Measurements from ENCODE around the gene GRM7.

GRM7 gene

DNA sequence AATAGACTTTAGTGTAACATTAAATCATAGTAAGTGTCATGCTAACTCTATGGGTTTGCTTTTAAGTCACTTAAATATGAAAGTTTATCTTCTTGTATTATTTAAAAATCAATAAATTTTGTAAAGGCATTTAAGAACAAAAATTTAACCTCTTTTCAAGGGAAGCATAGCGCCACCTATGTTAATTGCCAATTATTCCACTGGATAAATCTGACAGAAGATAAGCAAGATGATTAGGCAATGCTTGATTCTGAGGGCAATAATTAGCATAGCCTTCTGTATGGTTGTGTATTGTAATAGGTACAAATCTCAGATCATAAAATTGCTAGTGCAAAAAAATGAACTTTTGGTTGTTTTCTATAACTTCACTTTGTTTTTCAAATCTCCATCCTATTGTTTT, 560.1 kb downstream of the GRM7 start:
- no peak for DNase-seq

DNA sequence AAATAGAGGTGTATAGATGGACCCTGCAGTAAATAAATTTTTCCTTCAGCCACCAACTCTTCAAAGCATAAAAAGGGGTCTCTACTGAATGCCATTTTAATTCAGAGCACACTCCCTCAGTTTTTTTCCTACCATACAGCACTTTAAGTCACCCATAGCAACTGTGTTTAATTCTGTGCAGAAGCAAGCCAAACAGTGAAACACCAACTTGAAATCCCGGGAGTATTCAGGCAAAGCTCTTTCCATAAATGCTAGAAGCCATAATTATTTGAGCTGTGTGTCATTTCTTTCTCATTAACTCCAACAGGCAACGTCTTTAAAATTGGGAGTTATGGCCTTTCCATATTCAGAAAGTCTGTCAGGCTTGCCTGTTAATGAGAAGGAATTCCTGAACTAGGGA, 562.1 kb downstream of the GRM7 start:
- DNase-seq: no peak

DNA sequence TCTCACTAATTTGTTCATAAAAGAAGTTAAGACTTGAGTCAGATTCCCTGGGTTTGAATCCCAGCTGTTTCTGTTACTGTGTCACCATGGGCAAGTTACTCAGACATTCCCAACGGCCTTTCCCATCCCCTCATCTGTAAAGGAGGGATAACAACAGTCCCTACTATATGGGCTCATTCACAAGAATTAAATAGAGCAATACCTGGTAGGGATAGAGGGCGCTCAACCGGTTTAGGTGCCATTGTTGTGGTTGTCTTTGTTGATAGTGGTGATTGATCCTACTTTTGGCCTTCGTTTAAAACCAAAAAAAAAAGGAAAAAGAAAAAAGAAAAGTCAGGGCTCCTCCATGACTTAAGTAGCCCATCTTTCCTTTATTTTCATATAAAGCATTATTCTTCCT, 563.1 kb downstream of the GRM7 start:
- DNase-seq: no peak

DNA sequence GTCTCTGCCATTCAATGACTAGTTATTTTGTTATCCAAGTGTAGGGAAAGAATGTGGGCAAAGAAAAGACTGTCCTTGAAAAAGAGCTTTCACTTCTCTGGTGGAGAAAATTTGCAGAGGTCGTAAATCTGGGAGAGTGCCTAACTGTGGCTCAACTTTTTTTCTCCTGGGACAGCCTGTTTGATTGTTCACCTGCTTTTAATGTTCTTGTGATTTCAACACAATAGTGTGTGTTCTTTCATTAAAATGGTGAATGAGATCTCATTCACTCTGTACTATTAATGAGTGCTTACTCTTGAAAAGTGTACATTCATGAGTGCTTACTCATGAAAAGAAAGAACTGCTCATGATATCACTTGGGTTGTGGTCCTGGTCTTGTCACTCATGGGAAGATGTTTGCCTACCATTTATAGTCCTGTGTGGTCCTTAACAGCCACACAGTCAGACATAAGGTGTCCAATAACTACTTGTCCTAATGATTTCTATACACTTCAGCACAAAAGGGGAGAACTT, 567.3 kb downstream of the GRM7 start:
- DNase-seq: no peak

DNA sequence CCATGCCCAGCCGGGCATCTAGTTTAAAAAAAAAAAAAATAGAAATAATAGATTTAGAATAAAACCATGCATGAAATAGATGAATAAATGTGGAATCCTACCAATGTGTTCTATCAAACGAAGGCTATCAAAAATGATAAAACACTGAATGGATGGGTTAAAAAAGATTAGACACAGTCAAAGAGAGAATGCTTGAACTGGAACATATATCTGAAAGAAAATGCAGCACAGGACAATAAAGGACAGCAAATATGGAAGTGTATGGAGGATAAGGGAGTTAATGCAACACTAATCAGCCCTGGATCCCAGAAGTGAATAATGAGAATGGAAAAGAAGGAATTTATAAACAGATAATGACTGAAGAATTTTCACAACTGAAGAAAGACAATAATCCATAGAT, 571.7 kb downstream of the GRM7 start:
- DNase-seq: no peak

- DNase-seq: no peak
Measured at GRCh38 chr3:7433073-7433472, 572.2 kb downstream of the GRM7 start.

GRCh38 chr3:7436542-7436941, 575.6 kb downstream of the GRM7 start:
- DNase-seq: no peak

DNA sequence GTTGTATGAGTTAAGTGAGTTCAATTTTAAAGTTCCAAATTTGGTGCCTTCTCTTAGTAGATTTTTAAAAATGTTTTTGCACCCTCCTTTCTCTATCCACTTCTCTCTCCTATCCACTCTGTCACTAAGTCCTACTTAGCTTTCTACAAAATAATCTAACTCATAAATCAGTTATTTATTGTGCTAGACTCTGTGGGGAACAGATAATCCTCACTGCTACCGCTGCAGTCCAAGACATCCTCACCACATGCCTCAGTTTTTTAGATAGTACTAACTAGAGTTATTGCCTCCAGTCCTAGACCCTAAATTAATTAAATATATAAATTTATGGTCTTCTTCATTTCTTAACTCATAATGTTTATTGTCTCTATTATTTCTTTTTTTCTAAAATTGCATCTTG, 576.3 kb downstream of the GRM7 start:
- DNase-seq: no peak

DNA sequence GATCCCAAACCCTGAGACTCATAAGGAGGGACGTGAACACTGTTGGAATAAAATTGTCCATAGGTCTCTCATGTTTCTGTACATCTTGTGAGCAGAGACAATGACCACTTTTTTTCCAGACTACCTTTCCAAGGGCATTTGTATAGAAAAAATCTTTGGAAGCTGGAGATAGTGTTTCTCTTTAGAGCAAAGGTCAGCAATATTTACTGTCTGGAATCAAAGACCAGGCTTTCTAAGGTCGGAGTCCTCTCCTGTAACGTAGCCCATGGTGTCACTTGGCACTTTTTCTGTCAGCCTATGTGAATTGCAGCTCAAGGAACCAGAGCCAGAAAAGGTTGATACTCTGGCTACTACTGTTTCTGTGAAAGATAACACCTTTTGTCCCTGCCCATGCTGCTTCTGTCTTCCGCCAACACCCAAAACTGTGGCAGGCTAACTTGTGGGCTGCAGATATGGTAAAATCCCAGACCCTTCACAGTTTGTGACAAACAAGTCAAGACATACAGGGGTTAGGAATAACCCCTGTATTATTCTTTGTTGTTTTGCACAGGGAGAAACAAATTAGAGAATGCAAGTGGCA, 578.3 kb downstream of the GRM7 start:
- no peak for DNase-seq

DNA sequence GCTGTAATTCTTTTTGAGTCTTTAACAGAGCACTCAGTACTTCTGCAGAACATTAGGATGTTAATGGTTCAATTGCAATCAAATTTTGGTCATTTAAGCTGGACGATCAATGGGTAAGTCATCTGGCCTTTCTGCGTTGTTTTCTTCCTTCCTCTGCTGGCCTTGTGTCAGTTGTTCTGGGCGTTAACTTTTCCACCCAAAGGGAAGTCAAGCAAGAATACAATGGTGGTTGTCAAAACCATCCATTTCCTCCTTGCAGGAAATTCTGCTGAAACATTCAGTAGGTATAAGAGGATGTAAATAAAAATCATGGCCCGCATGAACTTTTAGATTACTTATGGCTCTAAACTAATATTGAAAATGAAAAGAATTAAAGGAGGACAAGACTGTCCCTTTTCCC, 584.0 kb downstream of the GRM7 start:
- DNase-seq: no peak

GRCh38 chr3:7445331-7445730, 584.4 kb downstream of the GRM7 start:
- no peak for DNase-seq

- DNase-seq: no peak
Measured at GRCh38 chr3:7447197-7447769, 586.4 kb downstream of the GRM7 start.

GRCh38 chr3:7456386-7456785, 595.5 kb downstream of the GRM7 start:
- no peak for DNase-seq

DNA sequence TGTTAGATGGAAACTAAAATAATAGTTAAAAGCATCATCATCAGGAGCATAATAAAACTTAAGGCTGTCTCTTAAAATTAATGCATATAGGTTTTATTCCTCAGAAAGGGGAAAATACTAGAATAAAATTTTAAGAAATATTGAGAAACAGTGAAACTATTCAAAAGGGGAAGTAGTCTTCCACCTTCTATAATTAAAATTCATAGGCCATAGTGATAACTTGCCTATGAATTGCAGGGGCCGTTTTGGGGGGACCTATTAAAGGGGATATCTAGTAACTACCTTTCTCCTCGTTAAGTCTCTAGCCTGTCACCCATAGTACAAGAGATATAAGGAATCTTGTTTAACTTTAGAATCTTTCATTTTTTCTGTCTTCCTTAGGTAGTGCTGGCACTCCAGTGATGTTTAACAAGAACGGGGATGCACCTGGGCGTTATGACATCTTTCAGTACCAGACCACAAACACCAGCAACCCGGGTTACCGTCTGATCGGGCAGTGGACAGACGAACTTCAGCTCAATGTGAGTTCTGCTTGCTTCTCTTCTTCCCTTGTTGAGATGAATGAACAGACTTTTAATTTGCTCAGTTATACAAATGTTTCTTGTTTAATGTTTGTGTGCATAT, 600.4 kb downstream of the GRM7 start:
- no peak for DNase-seq

- DNase-seq: no peak
Measured at GRCh38 chr3:7469866-7470265, 609.0 kb downstream of the GRM7 start.

GRCh38 chr3:7484636-7485035, 623.7 kb downstream of the GRM7 start:
- DNase-seq: no peak

GRCh38 chr3:7487763-7488162, 626.8 kb downstream of the GRM7 start:
- no peak for DNase-seq

- no peak for DNase-seq
Measured at GRCh38 chr3:7489417-7489816, 628.5 kb downstream of the GRM7 start.

DNA sequence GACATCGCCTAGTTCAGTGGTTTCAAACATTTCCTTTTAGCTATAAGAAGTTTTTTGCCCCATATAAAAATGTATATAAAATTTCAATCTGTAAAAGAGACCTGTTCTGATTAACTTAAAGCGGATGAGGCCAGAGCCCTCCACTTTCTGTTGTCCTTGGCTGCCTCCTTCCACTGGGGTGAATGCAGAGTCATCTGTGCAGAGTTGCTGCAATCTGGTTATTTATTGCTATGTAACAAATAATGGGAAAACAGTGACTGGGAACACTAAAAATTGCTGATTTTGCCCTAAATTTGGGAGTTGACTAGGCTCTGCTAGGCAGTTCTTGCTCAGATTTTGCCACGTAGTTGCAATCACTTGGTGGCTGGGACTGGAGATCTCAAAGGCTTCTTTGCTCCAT, 637.8 kb downstream of the GRM7 start:
- DNase-seq: no peak

DNA sequence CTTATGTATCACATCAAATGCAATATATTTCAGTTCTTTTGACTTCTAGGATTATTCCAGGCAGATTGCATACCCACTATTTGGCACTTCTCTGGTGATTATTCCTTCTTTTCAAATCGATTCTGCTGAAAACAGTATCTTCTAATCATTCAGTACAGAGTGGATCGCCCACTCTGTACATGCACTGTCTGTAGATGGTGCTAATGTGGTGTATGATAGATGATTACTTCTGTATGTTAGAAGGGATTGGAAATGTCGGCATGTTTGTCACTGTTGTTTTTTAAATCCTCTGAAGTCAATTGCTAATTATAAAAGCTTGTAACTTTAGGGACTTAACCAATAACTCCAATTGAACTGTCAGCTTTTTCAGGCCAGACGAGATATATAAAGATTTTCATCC, 642.5 kb downstream of the GRM7 start:
- DNase-seq: no peak

- no peak for DNase-seq
Measured at GRCh38 chr3:7504886-7505775, 644.2 kb downstream of the GRM7 start.

DNA sequence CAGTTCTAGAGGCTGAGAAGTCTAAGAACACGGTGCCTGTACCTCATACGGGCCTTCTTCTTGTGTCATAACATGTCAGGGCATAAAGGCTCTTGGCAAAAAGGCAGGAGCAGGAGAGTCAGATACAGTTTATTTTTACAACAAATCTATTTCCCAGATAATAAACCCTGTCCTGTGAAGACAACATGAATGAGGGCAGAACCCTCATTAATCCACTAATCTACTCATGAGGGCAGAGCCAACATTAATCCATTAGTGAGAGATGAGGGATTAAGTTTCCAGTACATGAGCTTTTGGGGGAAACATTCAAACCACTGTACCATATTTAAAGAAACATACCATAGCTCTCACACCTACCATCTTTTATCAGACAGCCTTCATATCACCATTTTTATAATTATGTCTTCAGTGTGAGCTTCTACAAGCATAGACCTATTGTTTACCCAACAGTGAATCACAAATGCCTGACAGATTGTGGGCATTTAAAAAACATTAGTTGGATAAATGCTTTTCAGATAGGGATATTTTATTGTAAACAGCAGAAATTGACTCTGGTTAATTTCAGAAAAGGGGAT, 645.8 kb downstream of the GRM7 start:
- DNase-seq: no peak

DNA sequence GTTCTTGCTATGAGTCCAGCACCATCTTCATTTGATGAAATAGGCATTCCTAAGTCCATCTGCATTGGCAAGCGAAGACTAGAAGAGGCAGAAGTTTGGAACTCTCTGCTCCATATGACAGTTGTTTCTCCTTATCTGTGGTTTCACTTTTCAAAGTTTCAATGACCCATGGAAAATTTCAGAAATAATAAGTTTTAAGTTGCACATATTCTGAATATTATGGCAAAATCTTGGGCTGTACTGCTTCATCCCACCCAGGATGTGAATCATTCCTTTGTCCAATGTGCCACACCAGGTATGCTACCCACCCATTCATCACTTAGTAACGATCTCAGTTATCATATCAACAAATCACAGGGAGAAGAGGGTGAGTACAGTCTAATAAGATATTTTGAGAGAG, 647.9 kb downstream of the GRM7 start:
- DNase-seq: no peak

Measured in amniotic stem cell (primary cell).